ENCODE results near the gene MPG.

GRCh38 chr16:86483-86952 is 8.5 kb downstream of the MPG start:
- TF ChIP-seq CTCF (IDR thresholded peaks at IDR 0.05), result no peak
- TF ChIP-seq EP300 (IDR thresholded peaks at IDR 0.05), result no peak
- TF ChIP-seq POLR2AphosphoS5 (IDR thresholded peaks at IDR 0.05), result no peak

Measured in sigmoid colon (tissue), 4 donors.